ENCODE measurements around the gene PRPF8.
A peak's percentile ranks its signal among the peaks of the same experiment; 100 is the strongest.
"Not testable (repeated sequence)": the region's sequence is repeated elsewhere in the genome, so short reads cannot be mapped to it uniquely, and the experiment has no call there.

Gene PRPF8

DNA sequence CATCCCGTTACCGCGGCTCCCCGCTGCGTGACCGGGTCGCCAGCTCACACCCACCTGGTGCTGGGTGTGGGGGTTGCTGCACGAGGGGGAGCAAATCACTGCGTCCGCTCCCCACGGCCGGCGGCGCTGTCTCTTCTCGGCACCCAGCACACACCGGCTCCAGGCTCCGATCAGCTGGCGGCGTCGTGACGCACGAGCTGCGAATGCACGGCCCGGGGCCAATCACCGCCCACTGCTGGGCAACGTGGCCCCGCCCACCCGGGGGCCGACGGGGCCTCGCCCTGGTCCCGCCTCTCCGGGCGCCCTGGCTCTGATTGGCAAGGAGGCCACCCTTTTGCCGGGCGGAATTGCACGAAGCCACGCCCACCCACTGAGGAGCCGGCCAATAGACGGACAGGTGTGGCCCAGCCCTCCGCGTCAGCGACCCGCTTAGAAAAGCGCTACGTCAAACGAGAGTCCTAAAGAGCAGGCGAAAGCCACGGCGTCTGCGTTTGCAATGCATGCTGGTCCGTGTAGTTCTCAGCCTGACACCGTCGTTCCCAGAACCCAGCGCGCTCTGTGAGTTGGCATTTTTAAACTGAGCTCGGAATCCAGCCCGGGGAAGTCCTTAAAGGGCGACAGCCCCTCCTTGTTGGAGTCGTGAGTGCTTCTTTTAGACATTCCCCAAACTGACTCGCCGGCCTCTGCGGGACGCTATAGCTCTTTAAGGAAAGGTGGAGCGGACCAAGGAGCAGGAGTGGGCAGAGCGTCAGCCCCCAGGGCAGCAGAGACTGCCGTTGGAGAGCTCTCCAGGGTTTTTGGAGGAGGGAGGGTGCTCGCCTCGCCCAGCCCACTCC lies 31.6 kb upstream of the PRPF8 start:
- DNase-seq: peak; percentile 100

GRCh38 chr17:1715803-1716075 lies 31.1 kb upstream of the PRPF8 start:
- DNase-seq: no peak

GRCh38 chr17:1714980-1715802 lies 30.5 kb upstream of the PRPF8 start:
- DNase-seq: peak; percentile 62

DNA sequence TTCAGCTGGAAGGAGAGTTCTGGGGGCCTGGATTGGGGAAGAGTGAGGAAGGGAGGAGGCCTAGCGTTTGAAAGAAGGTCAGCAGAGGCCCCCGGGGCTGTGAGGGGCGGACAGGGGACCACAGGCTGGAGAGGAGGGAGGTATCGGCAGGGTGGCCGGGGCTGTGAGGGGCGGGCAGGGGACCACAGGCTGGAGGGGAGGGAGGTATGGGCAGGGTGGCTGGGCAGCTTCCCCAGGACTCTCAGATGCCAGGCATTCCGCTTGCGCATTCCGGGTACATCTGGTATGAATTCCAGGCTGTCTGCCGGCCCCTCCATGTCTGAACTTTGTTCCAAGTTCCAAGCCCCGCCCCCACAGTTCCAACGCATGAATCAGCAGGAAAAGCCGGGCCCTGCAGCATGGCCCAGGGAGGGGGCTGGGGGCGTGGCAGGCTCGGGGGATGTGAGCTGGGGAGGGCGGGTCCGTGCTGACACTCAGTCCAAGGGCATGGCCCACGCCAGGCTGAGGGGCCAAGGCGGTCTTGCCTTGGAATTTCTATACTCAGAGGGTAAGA lies 29.8 kb upstream of the PRPF8 start:
- DNase-seq: peak; percentile 29

DNA sequence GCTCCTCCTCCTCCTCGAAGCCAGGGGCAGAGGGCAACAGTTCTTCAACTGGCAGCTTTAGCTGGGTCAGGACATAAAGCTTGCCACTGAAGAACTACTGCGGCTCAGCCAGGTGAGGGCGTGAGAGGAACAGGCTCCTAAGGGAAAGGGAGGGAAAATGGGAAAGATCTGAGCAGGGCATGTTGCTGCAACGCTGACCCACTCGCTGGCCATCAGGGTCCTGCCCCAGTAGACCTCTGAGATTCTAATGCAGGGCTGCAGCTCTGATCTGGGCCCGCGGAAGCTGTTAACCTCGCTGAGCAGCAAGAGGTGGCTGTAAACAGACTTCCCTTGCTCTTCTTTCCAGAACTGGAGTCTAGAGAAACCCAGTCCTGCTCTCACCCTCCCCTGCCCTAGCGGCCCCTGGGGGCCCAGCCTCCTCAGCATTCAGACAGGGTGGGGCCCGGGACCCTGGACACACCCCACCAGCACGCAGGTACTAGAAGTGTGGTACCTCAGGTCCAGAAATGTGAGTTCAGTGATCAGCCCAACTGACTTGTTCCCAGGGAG lies 29.3 kb upstream of the PRPF8 start:
- no peak for DNase-seq

DNA sequence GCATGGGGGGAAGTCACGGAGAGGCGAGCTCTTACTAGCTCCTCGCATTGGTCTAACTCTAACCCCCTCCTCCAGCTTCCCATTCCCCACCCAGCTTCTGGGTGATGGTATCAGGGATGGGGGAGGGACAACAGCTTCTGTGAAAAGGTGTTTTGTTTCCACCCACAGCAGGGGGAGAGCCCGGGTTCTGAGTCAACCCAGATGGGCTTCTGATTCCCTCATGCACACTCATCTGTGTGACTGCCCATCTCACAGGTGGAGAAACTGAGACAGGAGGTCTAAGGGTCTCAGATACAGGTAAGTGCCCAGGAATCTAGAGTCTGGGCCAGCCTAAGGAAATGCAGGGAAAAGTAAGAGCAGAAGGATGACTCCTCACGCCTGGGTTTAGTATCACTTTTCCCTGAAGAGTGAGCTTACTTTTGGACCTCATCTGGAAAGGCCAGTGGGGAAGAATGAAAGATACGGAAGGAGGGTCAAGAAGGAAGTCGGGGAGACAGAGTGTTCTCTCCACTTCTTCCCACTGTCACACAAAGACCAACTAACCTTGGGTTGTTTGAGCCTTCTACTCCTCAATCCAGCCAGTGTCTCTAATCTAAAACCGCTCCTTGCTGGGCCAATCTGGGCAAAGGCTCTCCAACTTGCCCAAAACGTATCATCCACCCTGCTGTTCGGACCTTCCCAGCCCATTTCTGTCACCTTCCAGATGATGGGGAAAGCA lies 28.7 kb upstream of the PRPF8 start:
- no peak for DNase-seq

DNA sequence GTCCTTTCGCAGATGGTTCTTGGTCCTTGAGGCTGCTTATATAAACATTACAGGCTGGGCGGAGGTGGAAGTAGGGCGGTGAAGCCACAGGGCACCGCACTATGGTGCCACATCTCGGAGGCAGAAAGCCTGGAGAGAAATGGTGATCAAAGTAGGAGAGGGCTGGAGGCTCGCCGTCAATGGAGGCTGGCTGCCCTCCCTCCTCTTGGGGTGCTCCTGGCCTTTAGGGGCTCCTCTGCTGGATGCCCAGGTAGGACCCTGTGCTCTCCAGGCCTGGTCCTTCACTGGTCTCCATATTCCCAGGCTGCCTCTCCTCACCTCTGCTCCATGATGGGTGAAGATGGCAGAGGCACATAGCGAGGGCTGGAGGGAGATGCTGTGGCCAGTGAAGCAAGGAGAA lies 27.6 kb upstream of the PRPF8 start:
- no peak for DNase-seq

- no peak for DNase-seq
Measured at GRCh38 chr17:1711804-1712203, 27.1 kb upstream of the PRPF8 start.

- no peak for DNase-seq
Measured at GRCh38 chr17:1710807-1711553, 26.3 kb upstream of the PRPF8 start.

- DNase-seq: no peak
Measured at GRCh38 chr17:1709971-1710806, 25.5 kb upstream of the PRPF8 start, which contains the start of gene TLCD2. TSS of gene TLCD2 (minus strand) at chr17:1710377. CDS start at chr17:1710242, 135 bp downstream.

- DNase-seq: no peak
Measured at GRCh38 chr17:1709403-1709951, 24.8 kb upstream of the PRPF8 start.

- DNase-seq: not testable (repeated sequence)
Measured at GRCh38 chr17:1708791-1709346, 24.2 kb upstream of the PRPF8 start.

DNA sequence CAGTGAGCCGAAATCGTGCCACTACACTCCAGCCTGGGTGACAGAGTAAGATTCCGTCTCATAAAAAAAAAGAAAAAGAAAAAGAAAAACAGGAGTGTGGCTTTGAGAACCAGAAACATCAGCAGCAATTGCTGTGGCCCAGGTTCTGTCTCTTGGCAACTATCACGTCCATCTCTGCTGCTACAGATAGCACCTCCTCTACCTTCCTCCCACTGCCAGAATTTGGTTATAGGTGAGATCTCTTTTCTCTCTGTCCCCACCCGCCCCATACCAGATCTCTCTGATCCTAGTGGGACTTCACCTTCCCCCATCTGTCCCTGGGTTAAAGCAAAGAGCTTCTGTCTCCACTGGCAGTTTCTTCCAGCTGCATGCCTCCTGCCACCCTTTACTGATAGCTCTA lies 22.4 kb upstream of the PRPF8 start:
- no peak for DNase-seq

DNA sequence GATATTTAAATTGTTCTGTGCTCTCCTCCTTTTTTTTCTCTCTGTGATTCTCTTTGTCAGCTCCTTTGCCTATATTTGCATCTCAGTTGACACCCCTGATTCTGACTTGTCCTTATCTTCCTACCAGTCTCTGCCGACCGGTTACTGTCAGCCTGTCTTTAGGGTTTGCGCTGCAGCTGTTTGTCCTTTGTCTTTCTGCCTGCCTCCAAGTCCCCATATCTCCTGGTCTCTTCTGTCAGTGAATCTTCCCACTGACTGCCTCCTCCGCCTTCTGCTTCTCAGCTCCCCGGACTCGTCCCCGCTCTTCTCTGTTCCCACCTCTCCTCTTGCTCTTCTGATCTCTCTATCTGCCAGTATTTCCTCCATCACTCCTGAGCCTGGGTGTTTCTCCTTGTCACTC lies 20.3 kb upstream of the PRPF8 start:
- no peak for DNase-seq

- DNase-seq: no peak
Measured at GRCh38 chr17:1703063-1703462, 18.4 kb upstream of the PRPF8 start.

DNA sequence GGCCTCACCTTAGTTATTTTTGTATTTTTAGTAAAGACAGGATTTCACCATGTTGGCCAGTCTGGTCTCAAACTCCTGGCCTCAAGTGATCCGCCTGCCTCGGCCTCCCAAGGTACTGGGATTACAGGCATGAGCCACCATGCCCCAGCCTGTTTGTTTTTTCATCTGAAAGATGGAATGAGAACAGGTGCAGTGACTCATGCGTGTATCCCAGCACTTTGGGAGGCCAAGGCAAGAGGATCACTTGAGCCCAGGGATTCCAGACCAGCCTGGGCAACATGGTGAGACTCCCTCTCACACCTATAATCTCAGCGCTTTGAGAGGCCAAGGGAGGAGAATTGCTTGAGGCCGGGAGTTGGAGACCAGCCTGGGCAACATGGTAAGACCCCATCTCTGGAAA lies 15.2 kb upstream of the PRPF8 start:
- not testable (repeated sequence) for DNase-seq

- DNase-seq: no peak
Measured at GRCh38 chr17:1697681-1698080, 13.0 kb upstream of the PRPF8 start.

- no peak for DNase-seq
Measured at GRCh38 chr17:1695365-1695764, 10.7 kb upstream of the PRPF8 start.

GRCh38 chr17:1693339-1693738 lies 8.7 kb upstream of the PRPF8 start:
- no peak for DNase-seq

GRCh38 chr17:1690544-1691221 lies 6.0 kb upstream of the PRPF8 start:
- no peak for DNase-seq
